ENCODE measurements around the gene PBX4. TPM values are rescaled to one million over a fixed set of nuclear protein-coding genes. Genes with fewer than 3 reads are reported as not detected.

Gene PBX4
- total RNA-seq, 4 donors from 2014 or later, result 3.7 to 11.8 (median 8.1) TPM

DNA sequence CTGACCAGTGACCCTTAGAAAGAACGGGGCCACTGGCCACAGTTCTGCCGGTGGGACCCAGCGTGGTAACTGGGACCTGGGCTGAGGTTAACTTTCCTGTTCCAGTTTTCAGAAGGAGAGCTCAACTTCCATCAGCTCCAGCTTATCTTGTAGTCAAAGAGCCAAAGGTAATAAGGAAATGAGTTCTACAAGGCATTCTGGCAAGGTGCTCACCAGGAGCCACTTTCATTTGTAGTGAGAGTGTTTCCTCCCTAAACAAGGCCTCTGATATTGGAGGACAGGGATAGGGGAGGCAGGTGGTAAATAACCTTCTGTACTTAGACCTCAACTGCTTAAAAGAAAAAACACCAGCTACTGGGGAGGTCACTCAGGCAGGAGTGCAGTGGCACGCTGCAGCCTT lies 38.1 kb downstream of the PBX4 start:
- no peak overlapping the region for H3K27ac ChIP-seq
- TF ChIP-seq, protein P1, sequence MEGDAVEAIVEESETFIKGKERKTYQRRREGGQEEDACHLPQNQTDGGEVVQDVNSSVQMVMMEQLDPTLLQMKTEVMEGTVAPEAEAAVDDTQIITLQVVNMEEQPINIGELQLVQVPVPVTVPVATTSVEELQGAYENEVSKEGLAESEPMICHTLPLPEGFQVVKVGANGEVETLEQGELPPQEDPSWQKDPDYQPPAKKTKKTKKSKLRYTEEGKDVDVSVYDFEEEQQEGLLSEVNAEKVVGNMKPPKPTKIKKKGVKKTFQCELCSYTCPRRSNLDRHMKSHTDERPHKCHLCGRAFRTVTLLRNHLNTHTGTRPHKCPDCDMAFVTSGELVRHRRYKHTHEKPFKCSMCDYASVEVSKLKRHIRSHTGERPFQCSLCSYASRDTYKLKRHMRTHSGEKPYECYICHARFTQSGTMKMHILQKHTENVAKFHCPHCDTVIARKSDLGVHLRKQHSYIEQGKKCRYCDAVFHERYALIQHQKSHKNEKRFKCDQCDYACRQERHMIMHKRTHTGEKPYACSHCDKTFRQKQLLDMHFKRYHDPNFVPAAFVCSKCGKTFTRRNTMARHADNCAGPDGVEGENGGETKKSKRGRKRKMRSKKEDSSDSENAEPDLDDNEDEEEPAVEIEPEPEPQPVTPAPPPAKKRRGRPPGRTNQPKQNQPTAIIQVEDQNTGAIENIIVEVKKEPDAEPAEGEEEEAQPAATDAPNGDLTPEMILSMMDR (IDR thresholded peaks at IDR 0.05), result no peak
- TF ChIP-seq EP300 (IDR thresholded peaks at IDR 0.05), result no peak
- TF ChIP-seq POLR2A (IDR thresholded peaks at IDR 0.05), result no peak
- no peaks in the 10 kb centered on the region for H3K27me3 ChIP-seq
- no peak overlapping the region for H3K4me3 ChIP-seq
- DNase-seq (ENCODE audit: low spot score in 2 of 2), result no peak
- peaks cover 0 to 9% (median 0%) of the 10 kb centered on the region in 4 donors for H3K4me1 ChIP-seq
- WGBS, 2 donors, result 92 to 93% methylated on average over 4 of the region's 4 CpGs
- no peaks in the 10 kb centered on the region for H3K36me3 ChIP-seq
- H3K9me3 ChIP-seq, result no peaks in the 10 kb centered on the region

DNA sequence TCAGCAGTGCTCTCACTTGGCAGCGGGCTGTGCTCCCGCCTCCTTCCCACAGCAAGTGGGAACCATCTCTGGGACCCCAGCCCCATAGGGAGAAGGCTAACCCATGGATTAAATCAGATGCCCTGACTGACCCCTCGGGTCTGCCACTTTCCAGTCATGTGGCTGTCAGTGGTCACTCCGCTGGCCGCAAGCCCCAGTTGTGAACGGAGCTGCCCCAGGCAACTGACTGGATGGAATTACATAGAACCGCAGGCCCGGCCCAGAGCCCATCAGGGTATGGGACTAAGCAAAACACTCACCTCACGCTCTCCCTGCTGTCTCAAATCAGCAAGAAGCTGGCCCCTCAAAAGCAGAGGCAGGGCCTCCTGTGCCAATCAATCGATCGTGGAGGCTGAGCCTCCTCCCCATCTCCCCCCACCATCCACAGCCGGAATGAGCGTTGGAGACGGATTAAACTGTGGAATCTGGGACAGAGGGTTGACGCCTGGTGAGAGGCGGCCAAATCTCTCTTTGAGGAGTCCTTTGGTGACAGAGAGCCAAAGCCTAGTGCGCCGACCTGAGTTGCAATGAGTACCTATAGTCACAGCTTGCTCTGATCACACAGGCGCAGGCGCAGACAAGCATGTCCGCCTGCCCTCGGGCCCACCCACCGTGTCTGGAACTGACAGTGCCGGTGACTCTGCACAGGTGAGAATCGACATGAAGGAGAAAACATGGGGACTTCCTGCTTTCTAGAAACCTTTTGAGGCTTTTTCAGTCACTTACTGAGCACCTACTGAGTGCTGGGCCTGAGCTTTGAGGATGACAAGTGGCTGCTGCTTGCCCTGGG lies 38.7 kb downstream of the PBX4 start:
- Histone ChIP-seq H3K36me3 (no peaks in the 10 kb centered on the region), H3K4me1 (peaks cover 0 to 9% (median 0%) of the 10 kb centered on the region in 4 donors), H3K27me3 (no peaks in the 10 kb centered on the region), H3K4me3 (no peak overlapping the region), H3K27ac (no peak overlapping the region), H3K9me3 (no peaks in the 10 kb centered on the region)
- no peak for DNase-seq (ENCODE audit: low spot score in 2 of 2)
- TF ChIP-seq EP300 (IDR thresholded peaks at IDR 0.05) (no peak), POLR2A (IDR thresholded peaks at IDR 0.05) (no peak)
- TF ChIP-seq, protein P1 (IDR thresholded peaks at IDR 0.05), result no peak
- WGBS, 2 donors, result 83 to 89% methylated on average over 17 to 25 of the region's 25 CpGs

DNA sequence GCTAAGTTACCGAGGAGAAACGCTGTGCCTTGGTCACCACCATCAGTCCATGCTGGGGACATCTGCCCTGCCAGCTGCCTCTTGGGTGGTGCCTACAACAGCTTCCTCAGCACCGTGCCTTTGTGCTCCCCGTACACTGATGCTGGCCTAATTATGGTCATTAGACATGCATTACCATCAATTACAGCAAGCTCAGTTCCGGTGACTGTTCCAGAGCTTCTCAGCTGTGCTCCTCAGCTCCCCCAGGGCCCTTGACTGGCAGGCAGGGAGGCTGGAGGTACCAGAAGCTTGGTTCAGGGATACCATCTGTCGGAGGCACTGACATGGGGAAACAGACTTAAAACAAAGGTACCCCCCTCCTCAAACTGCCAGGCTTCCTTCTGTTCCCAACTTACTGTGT lies 40.2 kb downstream of the PBX4 start:
- 72 to 78% methylated on average over 6 of the region's 6 CpGs for WGBS, 2 donors
- no peak overlapping the region for H3K27ac ChIP-seq

DNA sequence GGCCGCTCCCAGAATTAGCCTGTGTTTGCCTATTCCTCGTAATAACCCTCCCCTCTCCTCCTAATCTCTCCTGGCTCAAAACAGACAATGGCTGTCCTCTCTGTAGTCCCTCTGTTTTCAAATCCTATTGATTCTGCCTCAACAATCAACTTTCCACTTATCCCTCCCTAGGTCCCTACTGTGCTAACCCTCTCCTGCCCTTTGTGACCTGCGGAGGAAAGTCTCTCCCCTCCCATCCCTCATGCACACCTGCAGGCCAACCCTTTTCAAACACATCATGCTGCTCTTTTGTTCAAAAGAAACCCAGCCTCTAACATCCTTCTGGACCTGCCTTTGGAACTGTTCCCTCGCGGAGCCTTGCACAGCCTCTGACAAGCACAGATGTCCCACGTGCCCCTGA lies 43.1 kb downstream of the PBX4 start:
- no peak overlapping the region for H3K27ac ChIP-seq
- H3K36me3 ChIP-seq, result peaks cover 0 to under 1% (median 0%) of the 10 kb centered on the region in 3 donors
- H3K4me3 ChIP-seq, result no peak overlapping the region
- no peaks in the 10 kb centered on the region for H3K9me3 ChIP-seq
- no peaks in the 10 kb centered on the region for H3K4me1 ChIP-seq
- H3K27me3 ChIP-seq, result no peaks in the 10 kb centered on the region
- no peak for DNase-seq (ENCODE audit: low spot score in 2 of 2)
- TF ChIP-seq, protein P1 (IDR thresholded peaks at IDR 0.05), result no peak
- TF ChIP-seq POLR2A (IDR thresholded peaks at IDR 0.05), result no peak
- no peak for TF ChIP-seq EP300 (IDR thresholded peaks at IDR 0.05)
- WGBS, 2 donors, result 74 to 82% methylated on average over 6 of the region's 6 CpGs

More for the DNA sequence above, 40.2 kb downstream of the PBX4 start:
- Histone ChIP-seq H3K4me1 (peaks cover 0 to 9% (median 0%) of the 10 kb centered on the region in 4 donors), H3K4me3 (no peak overlapping the region), H3K36me3 (no peaks in the 10 kb centered on the region), H3K27me3 (no peaks in the 10 kb centered on the region), H3K9me3 (no peaks in the 10 kb centered on the region)
- no peak for DNase-seq (ENCODE audit: low spot score in 2 of 2)
- TF ChIP-seq EP300 (IDR thresholded peaks at IDR 0.05) (no peak), POLR2A (IDR thresholded peaks at IDR 0.05) (no peak)
- TF ChIP-seq, protein P1 (IDR thresholded peaks at IDR 0.05), result no peak

DNA sequence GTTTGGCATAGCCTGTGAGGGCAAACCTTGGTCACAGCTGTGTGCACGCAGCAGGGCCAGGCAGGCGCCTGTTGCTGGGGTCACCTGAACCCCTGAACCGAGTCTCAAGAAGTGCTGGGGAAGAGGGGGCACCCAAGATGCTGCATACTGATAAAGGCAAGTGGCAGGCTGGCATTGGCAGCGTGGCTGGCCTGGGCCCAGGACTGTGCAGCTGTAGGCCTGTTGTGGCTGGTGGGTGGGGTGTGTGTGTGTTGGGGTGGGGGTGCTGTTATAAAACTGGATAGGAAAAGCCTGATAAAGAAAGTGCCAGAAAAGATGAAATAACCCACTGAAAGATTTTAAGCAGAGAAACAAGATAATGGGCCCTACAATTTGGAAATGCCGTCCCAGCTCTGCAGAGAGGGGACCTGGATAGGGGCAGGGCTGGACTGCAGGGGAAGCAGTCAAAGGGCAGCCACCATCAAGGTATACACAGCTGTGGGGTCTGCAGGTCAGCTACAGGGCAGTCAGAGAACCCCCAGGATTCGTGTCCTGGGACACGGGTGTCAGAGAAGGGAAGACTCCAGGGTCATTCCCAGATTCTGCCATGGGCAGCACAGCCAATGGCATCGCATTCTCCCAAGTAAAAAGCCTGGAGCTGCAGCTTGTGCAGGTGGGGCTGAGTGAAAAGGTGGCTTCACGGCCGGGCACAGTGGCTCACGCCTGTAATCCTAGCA lies 47.3 kb downstream of the PBX4 start:
- Histone ChIP-seq H3K36me3 (peaks cover 0 to 32% (median 0%) of the 10 kb centered on the region in 3 donors), H3K9me3 (no peaks in the 10 kb centered on the region), H3K27me3 (no peaks in the 10 kb centered on the region), H3K4me1 (no peaks in the 10 kb centered on the region), H3K27ac (no peak overlapping the region), H3K4me3 (no peak overlapping the region)
- TF ChIP-seq, protein P1 (IDR thresholded peaks at IDR 0.05), result no peak
- TF ChIP-seq EP300 (IDR thresholded peaks at IDR 0.05) (no peak), POLR2A (IDR thresholded peaks at IDR 0.05) (no peak)
- 91 to 93% methylated on average over 11 of the region's 11 CpGs for WGBS, 2 donors
- no peak for DNase-seq (ENCODE audit: low spot score in 2 of 2)

Data from tibial nerve (tissue), 4 donors.